ENCODE results near the gene GPRIN3.

GPRIN3 gene

GRCh38 chr4:89336818-89337420 lies 29.3 kb upstream of the GPRIN3 start:
- Histone ChIP-seq H3K27me3 (replicated peaks; ENCODE audit: control insufficient read depth, insufficient read depth, low read length) (no peaks in the 10 kb centered on the region), H3K4me3 (replicated peaks; ENCODE audit: low read depth, low read length) (no peak overlapping the region), H3K36me3 (ENCODE audit: control insufficient read depth, insufficient read depth, low read length) (no peaks in the 10 kb centered on the region)
- DNase-seq (ENCODE audit: extremely low read depth, insufficient read length) = no peak
- no peak for TF ChIP-seq CTCF (IDR thresholded peaks at IDR 0.05; ENCODE audit: insufficient read depth, low read length, poor library complexity, severe bottlenecking)

- no peak for DNase-seq (ENCODE audit: extremely low read depth, insufficient read length)
- TF ChIP-seq CTCF (IDR thresholded peaks at IDR 0.05; ENCODE audit: insufficient read depth, low read length, poor library complexity, severe bottlenecking) = no peak
- no peak overlapping the region for H3K4me3 ChIP-seq (replicated peaks; ENCODE audit: low read depth, low read length)
- no peaks in the 10 kb centered on the region for H3K27me3 ChIP-seq (replicated peaks; ENCODE audit: control insufficient read depth, insufficient read depth, low read length)
- H3K36me3 ChIP-seq (ENCODE audit: control insufficient read depth, insufficient read depth, low read length) = no peaks in the 10 kb centered on the region
These were observed 27.2 kb upstream of the GPRIN3 start for GRCh38 chr4:89334830-89335229.

GRCh38 chr4:89334311-89334710 lies 26.7 kb upstream of the GPRIN3 start:
- no peaks in the 10 kb centered on the region for H3K36me3 ChIP-seq (ENCODE audit: control insufficient read depth, insufficient read depth, low read length)
- no peak for TF ChIP-seq CTCF (IDR thresholded peaks at IDR 0.05; ENCODE audit: insufficient read depth, low read length, poor library complexity, severe bottlenecking)
- DNase-seq (ENCODE audit: extremely low read depth, insufficient read length) = no peak
- H3K4me3 ChIP-seq (replicated peaks; ENCODE audit: low read depth, low read length) = no peak overlapping the region
- H3K27me3 ChIP-seq (replicated peaks; ENCODE audit: control insufficient read depth, insufficient read depth, low read length) = no peaks in the 10 kb centered on the region

DNA sequence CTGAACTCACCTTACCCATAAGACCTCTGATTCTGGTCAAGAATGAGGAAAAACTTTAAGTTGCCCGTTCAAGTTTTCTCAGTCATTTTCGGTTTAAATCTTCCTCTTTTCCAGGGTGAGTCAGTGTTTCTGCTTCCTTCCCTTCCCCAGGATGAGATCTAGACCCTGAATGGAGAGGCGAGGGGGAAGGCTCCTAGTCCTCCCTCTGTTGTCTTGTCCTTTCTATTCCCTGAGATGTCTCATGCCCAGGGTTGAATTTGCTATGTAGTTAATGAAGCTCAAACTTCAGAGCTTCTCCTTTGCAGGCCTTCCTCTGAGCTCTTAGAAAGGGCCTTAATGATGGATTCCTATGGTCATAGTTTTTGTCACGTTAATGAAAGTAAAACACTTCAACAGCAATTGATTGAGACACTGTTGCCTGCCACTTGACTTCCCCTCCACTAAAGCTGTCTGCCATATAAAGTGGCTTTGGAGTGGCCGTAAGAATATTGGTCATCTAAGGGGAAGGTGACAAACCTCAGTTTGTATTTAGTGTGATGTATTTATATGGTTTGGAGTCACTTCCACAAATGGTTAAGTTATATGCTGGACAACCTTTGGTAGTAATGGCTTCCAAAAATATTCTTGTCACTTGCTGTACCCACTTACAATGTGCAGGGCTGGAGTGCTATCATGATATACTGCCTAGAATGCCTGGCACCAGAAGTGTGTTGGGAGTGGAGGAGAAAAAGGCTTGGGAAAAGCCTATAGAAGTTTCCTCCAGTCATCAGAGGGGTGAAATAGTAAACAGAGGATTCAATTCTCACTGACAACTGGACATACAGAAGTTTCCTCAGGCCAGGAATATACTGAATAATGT lies 24.3 kb upstream of the GPRIN3 start:
- H3K27me3 ChIP-seq (replicated peaks; ENCODE audit: control insufficient read depth, insufficient read depth, low read length) = no peaks in the 10 kb centered on the region
- no peak for TF ChIP-seq CTCF (IDR thresholded peaks at IDR 0.05; ENCODE audit: insufficient read depth, low read length, poor library complexity, severe bottlenecking)
- DNase-seq (ENCODE audit: extremely low read depth, insufficient read length) = no peak
- no peaks in the 10 kb centered on the region for H3K36me3 ChIP-seq (ENCODE audit: control insufficient read depth, insufficient read depth, low read length)
- H3K4me3 ChIP-seq (replicated peaks; ENCODE audit: low read depth, low read length) = no peak overlapping the region

- no peak for DNase-seq (ENCODE audit: extremely low read depth, insufficient read length)
- no peak for TF ChIP-seq CTCF (IDR thresholded peaks at IDR 0.05; ENCODE audit: insufficient read depth, low read length, poor library complexity, severe bottlenecking)
- H3K27me3 ChIP-seq (replicated peaks; ENCODE audit: control insufficient read depth, insufficient read depth, low read length) = no peaks in the 10 kb centered on the region
- no peak overlapping the region for H3K4me3 ChIP-seq (replicated peaks; ENCODE audit: low read depth, low read length)
- H3K36me3 ChIP-seq (ENCODE audit: control insufficient read depth, insufficient read depth, low read length) = no peaks in the 10 kb centered on the region
These were observed 23.6 kb upstream of the GPRIN3 start for GRCh38 chr4:89331197-89331596.

All from GM06990 (cell line).